Midbrain (tissue), 1 donor: ENCODE data around the gene PIK3C2G.
"Not testable (repeated sequence)": the region's sequence is repeated elsewhere in the genome, so short reads cannot be mapped to it uniquely, and the experiment has no call there.

Experiments
- DNase-seq: peaks from one replicate; lab custom pipeline; 2025; lab: John Stamatoyannopoulos, UW

Gene PIK3C2G

DNA sequence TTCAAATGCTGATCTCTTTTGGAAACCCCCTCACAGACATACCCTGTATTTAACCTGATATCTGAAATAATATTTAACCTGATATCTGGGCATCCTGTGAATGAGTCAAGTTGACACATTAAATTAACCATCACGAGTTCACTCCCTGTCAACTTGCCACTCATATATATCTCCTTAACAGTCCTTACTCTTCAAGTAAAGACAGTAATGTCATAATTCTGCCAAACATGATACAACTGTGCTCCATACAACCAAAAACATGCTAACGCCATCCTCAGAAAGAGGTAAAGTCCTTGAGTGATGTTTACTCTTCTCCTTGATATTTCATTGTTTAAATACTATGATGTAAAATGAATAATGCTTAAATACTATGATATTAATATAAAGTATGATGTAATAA, 371.5 kb downstream of the PIK3C2G start:
- no peak for DNase-seq

DNA sequence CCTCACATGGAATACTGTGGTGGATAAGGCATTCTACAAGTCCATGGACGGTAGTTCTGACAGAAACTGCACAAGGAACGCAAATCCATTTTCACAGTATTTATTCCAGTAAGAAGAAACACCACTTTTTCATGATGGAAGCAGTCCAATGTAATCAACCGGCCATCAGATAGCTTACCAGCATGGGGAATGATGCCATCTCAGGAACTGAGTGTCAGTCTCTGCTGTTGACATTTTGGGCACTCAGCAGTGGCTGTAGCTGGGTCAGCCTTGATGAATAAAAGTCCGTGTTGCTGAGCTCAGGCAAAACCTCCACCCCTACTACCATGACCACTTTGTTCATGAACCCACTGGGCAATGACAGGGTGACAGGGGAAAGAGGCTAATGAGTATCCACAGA, 373.1 kb downstream of the PIK3C2G start:
- DNase-seq, result no peak

DNA sequence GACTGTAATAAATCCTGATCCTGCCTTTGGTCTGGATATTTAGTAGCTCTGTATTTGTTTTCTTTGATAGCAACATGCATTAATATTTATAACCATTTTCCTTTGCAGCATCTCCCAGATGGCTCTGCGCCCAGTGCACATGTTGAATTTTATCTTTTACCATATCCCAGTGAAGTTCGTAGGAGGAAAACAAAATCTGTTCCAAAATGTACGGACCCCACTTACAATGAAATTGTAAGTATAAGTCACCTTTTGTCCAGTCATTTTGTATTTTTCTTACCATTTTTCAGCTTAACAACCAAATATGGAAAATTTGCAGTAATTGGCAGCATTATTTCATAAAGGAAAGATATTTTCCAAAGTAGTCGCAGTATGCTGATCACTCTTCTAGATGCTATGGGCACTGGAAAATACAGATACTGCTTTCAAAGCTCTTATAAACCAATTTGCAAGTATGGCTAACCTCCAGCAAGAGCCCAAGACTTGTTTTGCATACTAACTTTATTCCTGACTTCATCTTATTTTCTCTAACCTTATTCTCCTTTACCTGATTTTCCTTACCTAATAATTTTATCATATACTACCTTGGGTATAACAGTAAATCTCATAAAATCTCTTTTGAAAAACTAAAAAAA, 379.1 kb downstream of the PIK3C2G start:
- DNase-seq, result no peak

DNA sequence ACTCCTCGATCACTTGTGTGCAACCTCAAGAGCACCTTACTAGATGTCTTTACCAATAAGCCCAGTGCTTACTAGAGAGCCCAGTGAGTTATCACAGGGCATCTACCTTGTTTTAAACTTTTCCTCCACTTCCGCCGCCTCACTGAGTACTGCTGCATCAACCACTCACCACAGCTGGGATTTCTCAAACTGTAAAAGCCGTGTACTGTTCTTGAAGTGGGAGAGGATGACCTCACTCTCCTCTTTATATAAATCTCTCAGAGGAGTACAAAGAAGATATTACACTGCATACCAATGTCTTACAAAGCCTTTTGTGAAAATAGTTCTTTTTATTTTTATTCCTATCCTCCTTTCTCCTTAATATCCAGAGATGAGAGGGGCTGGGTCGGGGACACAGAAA, 382.4 kb downstream of the PIK3C2G start:
- no peak for DNase-seq

DNA sequence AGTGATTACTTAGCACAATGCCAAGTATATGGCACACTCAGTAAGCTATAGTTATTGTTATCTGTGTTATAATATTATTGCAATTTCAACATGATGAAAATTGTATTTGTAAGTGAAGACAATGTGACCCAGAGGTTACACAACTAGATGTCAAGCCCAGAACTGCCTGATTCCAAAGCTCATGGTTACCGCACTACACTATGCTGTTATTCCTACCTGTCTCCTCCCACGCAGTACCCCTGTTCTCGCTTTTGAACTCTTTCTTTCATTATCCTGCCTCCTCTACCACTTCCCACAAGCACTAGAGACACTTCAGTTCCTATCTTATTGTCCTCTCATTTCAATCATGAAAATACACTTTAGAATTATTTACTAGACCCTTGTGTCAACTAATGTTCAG, 383.2 kb downstream of the PIK3C2G start:
- no peak for DNase-seq

DNA sequence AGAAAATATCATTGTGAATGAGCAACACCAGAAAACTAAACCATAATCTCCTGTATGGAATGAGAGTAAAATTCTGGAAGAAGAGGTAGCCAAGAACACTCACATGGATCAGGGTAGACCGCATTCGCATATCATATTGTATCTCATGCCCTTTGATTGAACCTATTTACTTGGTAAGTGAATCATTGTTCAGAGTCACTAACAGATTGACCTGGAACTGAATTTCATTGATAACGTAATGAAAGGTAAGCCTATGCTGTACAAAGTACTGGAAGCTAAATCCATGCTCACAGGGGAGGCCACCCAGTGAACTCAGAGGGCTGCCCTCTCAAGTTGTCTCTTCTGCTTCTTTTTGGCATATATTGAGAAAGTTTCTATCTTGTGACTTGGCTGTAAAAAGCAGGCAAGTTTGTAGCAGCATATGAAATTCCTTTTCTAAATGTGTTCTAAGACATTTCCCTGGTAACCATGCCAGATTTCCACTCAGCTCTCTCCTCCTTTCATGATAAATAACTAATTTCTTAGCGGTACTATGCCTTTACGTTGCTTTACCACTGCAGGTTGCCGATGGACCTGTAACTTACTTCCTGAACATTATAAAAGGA, 385.1 kb downstream of the PIK3C2G start:
- no peak for DNase-seq

DNA sequence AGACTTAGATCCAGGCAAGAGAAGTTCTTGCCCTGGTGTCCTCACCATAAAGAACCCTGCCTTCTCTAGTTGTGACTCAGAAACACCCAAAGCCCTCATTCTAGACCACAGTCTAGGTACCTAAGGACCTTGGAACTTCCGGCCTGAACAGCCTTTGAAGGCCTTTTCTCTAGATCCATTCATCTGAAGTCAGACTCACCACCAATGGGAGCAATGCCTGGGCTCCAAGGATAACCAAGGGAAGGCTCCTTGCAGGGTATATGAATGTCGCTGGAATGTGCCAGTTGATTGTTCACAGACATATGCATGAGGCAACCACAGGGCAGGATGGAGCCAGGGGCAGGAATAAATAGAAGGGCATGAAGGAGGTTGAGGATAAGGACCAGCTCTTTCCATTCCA, 390.2 kb downstream of the PIK3C2G start:
- no peak for DNase-seq

DNA sequence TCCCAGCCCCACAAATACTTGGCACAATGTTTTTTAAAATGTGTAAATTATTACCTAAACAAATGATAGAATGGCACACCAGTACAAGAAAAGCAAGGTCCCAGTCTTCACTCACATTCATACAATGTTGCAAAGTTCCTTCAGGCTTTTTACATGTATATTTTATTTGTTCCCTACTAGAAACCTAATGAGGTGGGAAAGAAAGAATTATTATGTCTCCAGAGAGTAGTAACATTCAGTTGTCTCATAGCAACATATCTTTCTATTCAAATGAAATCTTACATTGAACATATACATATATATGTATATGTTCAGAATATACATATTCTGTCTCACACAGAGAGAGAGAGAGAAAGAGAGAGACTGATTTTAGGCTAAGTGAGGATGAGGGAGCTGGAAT, 391.3 kb downstream of the PIK3C2G start:
- DNase-seq, result no peak

DNA sequence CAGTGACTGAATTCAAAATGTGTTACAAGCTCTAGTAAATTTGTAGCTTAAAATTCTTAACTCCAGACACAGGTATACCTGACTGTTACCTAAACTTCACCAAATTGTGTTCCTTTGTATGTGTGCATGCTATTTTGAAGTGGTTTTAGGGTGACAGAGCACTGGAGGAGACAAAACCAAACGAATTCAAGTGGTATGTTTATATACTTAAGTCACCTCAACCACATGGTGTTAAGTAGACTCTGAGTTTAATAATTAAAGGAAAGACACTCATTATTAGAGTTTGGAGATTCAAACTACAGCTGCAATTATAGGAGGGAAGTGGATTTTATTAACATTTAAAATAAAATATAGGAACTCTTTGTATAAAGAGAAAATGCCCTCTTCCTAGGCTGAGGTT, 392.1 kb downstream of the PIK3C2G start:
- no peak for DNase-seq

DNA sequence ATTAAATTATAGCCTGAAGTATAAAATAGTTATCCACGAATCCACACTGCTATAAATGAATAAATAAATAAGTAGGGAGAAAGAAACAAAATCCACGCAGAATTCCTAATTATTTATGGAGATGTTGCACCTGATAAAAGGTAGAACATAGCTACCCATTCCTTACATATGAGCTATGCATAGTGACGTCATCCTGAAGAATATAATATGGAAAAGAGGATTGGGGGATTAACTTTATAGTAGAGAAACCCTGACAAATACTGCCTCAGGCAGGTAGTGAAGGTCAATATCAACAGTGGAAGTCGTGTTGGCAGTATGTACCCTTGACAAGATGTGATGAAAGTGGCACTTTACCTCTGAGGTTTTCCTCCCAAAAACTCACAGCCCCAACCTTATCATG, 394.0 kb downstream of the PIK3C2G start:
- no peak for DNase-seq

DNA sequence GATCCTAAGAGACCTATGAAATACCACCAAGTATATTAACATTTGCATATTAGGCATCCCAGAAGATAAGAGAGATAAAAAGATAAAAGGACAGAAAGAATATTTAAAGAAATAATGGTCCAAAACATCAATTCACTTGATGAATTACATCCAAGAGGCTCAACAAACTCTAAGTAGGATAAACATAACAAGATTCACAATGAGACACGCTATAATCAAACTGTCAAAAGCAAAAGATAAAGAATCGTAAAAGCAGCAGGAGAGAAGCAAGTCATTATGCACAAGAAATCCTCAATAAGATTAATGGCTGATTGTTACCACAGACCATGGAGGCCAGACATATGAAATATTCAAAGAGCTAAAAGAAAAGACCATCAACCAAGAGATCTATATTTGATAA, 396.9 kb downstream of the PIK3C2G start:
- DNase-seq, result no peak

DNA sequence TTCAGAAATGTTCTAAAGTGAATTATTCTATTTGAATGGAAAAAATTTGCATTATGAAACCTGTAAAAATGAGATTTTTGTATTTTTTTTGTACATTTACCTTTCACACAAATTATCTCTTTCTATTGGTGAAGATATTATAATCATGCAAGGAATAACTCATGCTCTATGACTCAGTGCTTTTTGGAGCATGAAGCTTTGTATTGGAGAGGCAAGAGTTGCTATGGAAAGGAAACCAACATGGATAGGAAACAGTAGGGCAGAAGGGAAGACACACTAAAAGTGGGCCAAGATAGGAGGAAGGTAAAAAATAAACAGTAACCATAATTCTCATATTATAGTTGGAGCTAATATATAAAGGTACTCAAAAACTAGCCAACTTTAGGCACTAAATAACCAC, 397.5 kb downstream of the PIK3C2G start:
- no peak for DNase-seq

DNA sequence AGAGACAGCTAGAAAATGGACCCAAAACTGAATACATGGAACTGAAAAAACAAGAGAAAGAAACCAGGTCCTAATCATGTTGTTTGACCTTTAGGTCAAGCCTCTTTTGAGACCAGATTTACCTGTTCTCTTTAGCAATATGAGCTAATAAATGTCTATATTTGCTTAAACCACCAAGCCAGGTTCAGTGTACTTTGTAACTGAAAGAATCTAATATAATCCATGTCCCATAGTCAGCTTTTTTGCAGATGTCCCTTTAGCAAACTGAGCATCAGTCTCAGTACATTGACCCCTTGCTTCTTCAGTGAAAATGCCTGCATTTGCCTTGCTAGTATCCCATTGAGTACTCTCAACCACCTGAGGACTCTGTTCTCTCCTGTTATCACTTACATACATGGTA, 414.8 kb downstream of the PIK3C2G start:
- DNase-seq, result no peak

DNA sequence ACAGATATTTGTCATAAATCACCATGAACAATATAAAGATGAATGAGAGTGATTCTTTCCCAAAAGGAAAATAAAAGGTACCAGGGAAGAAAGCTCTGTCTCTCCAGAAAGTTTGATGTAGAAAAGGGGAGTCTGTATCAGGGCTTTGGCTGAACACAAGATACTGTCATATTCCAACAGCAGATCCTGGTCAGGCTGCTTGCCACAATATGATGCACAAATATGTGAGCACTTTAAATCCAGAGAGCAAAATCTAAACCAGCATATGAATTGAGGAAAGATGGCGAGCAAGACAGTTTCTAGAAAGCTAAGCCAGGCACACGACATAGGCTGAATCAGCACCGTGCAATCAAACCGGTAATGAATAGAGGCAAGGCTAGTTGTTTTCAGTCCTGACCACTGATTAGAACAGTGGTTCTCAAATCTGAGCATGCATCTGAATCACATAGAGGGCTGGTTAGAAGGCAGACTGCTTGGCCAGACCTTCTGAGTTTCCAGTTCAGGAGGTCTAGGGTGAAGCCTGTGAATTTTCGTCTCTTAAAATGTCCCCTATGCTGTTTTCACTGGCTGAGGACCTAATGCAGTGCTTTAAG, 415.8 kb downstream of the PIK3C2G start:
- DNase-seq, result no peak

DNA sequence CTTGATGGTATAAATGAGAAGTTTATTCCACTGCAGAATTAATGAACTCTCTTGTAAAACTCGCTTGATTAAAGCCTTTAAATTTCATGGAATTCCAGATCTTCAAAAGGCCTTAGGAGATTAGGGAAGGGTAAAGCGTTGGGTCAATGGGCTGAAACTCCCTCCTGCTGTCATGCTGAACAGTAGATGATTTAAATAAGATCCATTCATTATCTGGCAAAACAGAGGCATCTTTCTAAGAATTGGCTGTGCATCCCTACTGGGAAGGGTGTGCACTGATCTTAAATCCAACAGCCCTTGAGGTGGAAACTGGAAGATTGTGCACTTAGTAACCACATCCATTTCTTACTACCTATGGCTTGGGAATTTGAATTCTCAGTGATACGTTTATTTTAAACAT, 420.5 kb downstream of the PIK3C2G start:
- no peak for DNase-seq

DNA sequence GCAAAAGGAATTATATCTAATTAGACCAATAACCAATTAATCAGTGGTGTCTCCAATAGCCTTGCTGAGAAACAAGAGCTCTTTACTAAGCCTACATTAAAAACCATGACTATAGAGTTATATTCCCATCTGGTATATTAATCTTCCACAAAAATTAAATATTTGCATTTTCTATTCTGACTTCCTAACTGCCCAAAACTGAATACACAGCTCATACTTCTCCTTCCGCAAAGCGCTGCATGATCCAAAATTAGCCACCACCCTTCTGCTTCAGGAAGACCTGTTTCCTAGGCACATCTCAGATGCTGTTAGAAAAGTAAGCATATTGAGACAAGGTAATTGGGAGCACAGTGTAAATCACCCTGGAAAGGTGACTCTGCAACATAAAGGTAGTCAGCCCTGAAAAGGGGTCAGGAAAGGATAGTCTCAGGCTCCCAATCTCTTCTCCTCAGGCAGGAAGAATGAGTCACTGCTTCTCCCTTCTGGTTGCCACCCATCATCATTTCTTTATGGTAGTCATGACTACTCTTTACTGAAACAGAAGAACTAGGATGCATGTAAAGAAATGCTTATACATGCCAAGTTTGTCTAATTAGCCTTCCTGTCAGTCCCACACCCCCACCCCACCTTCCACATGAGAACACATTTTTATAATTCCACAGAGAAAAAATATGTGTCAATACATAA, 422.2 kb downstream of the PIK3C2G start:
- DNase-seq, result no peak

DNA sequence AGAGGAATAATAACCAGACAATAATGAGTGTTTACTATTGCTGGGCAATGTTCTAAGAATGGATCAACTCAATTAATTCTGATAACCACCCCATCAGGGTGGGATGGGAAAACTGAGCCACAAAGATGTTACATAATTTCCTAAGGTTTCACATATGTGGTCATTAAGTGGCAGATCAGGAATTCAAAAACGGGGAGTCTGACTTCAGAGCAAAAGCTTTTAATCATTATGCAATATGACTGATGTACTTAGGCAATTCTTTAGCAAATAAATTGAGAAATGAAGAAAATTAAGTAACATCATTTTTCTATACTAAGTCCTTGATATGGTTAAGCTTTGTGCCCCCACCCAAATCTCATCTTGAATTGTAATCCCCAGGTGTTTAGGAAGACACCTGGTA, 423.1 kb downstream of the PIK3C2G start:
- no peak for DNase-seq

DNA sequence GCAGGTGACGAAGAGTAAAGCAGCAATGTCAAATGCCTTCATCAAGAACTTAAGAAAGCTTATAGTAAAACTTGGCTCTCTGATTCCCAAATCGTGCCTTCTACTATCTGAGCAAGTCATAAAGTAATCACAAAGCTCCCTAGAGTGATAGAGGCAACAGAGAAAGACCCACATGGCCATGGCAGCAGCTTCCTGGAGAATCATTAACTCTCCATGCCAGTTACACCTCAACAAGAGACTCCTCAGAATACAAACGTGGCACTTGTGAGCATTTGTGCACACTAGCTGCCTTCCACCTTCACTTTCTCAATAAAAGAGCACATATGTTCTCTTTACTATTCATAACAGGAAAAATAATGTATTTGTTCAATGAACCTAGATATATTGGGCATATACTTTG, 428.5 kb downstream of the PIK3C2G start:
- no peak for DNase-seq

DNA sequence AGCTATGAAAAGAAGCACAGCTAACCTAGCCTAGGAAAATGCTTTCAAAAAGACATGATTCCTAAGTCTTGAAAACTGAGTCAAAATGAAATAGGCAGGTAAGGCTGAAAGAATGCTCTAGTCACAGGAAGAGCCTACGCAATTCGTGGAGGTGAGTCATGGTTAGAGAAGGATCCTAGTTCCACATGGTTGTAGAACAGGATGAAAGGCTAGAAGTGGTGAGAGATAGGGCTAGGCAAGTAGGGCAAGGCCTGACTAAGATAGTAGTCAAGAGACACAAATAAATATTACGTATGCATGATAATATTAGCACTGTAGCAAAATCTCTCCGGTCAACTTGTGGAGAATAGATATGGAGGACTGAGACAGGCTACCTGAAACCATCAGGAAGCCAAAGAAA, 429.3 kb downstream of the PIK3C2G start:
- no peak for DNase-seq

DNA sequence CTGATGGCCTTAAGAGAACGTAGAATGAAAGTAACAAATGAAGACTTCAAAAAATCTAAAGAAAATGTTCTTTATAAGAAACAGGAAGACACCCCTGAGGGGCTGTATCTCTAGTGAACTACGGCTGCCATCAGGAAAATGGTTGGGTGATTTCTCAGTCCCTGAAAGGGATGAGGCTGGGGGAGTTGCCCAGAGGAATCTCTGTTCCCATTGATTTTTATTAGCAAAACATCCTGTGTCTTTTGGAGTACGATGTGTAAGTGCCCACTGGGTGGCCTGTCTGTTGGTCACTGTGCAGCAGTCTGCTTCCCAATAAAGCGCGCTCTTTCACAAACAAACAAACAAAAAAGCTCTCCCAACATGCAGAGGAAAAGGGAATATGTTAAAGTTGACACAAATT, 432.7 kb downstream of the PIK3C2G start:
- not testable (repeated sequence) for DNase-seq

DNA sequence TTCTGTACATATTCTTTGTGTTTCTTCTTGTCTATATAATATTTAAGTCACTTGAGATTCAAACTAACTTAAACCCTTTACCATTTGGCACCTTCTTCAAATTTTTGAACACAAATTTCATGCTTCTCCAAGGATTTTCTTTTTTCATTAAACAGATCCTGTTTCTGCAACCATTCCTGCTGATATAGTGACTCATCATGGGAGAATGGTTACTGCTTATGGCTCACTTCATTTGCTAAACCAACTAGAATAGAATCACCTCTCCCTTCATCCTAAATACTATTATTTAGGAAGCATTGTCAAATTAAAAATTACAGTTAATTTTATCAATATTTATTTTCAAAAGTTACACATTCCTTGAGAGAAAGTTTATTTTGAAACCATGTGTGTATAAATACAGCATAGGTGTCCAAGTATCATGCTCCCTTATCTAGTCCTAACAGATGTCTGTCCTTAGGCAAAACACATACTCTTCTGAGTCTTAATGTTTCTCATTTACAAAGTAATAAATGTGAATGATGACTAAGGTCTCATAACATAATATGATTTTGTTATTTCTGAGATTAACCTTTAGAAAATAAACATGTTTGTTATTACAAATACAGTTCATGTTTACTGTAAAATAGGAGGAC, 435.8 kb downstream of the PIK3C2G start:
- no peak for DNase-seq
